HuH-7 (cell line): ENCODE results near the gene ZBTB40.

ENCODE experiments used
- DNase-seq: peaks from one replicate; pipeline ENCODE4 v3.0.0; 2011; ENCODE audit warnings: low spot score

Gene ZBTB40

GRCh38 chr1:22533244-22533895 lies 81.7 kb downstream of the ZBTB40 start:
- DNase-seq: no peak

- DNase-seq: no peak
Observed at GRCh38 chr1:22534951-22535350, 83.3 kb downstream of the ZBTB40 start.

GRCh38 chr1:22535399-22535798 lies 83.7 kb downstream of the ZBTB40 start:
- DNase-seq: no peak

GRCh38 chr1:22536506-22536905 lies 84.9 kb downstream of the ZBTB40 start:
- no peak for DNase-seq

GRCh38 chr1:22537441-22538139 lies 85.9 kb downstream of the ZBTB40 start:
- no peak for DNase-seq

GRCh38 chr1:22539510-22540118 lies 88.0 kb downstream of the ZBTB40 start:
- no peak for DNase-seq

- DNase-seq: no peak
Observed at GRCh38 chr1:22540337-22540736, 88.7 kb downstream of the ZBTB40 start.

GRCh38 chr1:22542886-22543285 lies 91.2 kb downstream of the ZBTB40 start:
- DNase-seq: no peak

GRCh38 chr1:22543679-22544078 lies 92.0 kb downstream of the ZBTB40 start:
- DNase-seq: no peak

- no peak for DNase-seq
Observed at GRCh38 chr1:22544606-22545005, 93.0 kb downstream of the ZBTB40 start.

- no peak for DNase-seq
Observed at GRCh38 chr1:22545141-22545540, 93.5 kb downstream of the ZBTB40 start.

- DNase-seq: no peak
Observed at GRCh38 chr1:22547186-22547817, 95.7 kb downstream of the ZBTB40 start.

- DNase-seq: no peak
Observed at GRCh38 chr1:22547818-22548462, 96.3 kb downstream of the ZBTB40 start.

- DNase-seq: no peak
Observed at GRCh38 chr1:22550021-22550420, 98.4 kb downstream of the ZBTB40 start.

- DNase-seq: no peak
Observed at GRCh38 chr1:22551591-22551990, 99.9 kb downstream of the ZBTB40 start.

- DNase-seq: no peak
Observed at GRCh38 chr1:22552021-22552420, 100.4 kb downstream of the ZBTB40 start.

GRCh38 chr1:22553104-22553880 lies 101.6 kb downstream of the ZBTB40 start:
- DNase-seq: no peak

GRCh38 chr1:22553991-22554522 lies 102.4 kb downstream of the ZBTB40 start:
- no peak for DNase-seq

- no peak for DNase-seq
Observed at GRCh38 chr1:22555371-22555656, 103.7 kb downstream of the ZBTB40 start.

- DNase-seq: no peak
Observed at GRCh38 chr1:22556391-22557104, 104.9 kb downstream of the ZBTB40 start.
